ENCODE results near the gene HHIP. TPM values are rescaled to one million over a fixed set of nuclear protein-coding genes. Genes with fewer than 3 reads are reported as not detected.
A peak's percentile ranks its signal among the peaks of the same experiment; 100 is the strongest.
"Not testable (repeated sequence)": the region's sequence is repeated elsewhere in the genome, so short reads cannot be mapped to it uniquely, and the experiment has no call there.

Gene HHIP
- total RNA-seq, 1 experiment from 2014 or later: 9.5 TPM

GRCh38 chr4:144754562-144755410 lies 108.8 kb downstream of the HHIP start:
- peak; percentile 22 for DNase-seq (ENCODE audit: low read depth)

DNA sequence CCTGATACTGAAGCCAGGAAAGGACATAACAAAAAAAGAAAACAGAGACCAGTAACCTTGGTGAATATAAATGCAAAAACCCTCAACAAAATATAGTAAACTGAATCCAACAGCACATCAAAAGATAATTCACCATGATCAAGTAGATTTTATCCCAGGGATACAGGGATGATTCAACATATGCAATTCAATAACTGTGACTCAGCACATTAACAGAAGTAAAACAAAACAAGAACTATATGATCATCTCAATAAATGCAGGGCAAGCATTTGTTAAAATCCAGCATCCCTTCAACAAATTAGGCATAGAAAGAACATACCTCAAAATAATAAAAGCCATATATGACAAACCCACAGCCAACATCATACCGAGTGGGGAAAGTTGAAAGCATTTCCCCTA lies 112.0 kb downstream of the HHIP start:
- no peak for DNase-seq (ENCODE audit: low read depth)

- not testable (repeated sequence) for DNase-seq (ENCODE audit: low read depth)
These were observed 122.9 kb downstream of the HHIP start for GRCh38 chr4:144768809-144769208.

DNA sequence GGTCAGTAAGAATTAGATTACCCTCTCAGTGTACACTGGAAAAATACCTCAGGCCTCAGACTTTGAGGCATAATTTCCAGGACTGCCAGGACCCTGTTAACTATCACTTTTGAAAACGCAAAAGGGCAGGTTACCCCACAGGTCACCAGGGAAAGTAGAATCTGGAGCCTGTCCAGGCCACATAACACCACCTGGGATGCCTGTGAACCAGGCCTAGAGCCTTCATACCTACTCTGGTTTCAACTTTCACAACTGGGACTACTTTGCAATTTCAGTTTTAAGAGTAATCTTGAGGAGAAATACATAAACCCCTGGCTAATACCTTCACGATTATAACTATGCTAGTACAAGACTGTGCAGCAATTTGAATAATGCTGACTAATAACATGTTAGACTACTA lies 132.4 kb downstream of the HHIP start:
- no peak for DNase-seq (ENCODE audit: low read depth)

- peak; percentile 25 for DNase-seq (ENCODE audit: low read depth)
These were observed 136.4 kb downstream of the HHIP start for GRCh38 chr4:144782345-144782744.

GRCh38 chr4:144785961-144786360 lies 140.0 kb downstream of the HHIP start:
- no peak for DNase-seq (ENCODE audit: low read depth)

DNA sequence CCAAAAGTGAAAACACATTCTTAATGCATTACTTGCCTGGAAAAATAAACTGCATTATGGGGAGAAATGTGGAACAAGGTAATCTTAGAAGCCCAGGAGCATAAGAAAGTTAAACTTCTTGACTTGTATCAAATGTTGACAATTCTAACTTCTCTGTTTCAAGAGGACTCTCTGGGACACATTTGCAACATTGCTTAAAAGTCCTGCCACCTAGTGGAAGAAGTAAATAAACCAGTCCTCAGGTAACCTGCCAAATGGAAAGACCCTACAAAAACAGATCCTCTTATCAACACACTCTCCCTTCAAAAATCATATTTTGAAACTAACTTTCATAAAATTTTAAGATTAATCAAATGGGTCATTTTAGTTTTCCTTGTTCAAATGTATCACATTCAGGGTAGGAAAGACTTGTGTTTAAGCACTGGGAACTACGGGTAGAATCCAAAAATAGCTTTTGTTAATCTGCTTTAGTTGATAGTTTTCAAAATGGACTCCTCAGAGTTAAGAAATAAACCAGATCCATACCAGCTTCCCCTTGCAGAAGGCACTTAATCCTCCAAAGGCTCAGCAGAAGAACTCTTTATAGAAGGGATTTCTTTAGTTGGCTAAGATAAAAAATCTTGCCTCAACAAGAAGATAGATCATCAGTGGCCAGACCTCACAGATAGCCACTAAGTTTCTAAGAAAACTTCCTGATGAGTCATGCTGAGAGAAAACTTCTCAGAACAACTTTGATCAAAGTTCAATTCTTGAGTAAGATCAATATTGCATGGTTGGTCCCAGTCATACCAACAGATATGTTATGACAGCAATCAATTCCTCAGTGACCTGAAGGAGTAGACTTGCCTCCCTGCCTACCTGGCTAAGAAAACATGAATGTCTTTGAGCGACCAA lies 141.7 kb downstream of the HHIP start:
- DNase-seq (ENCODE audit: low read depth): peak; percentile 13

- no peak for DNase-seq (ENCODE audit: low read depth)
These were observed 142.5 kb downstream of the HHIP start for GRCh38 chr4:144788469-144788868.

- not testable (repeated sequence) for DNase-seq (ENCODE audit: low read depth)
These were observed 146.0 kb downstream of the HHIP start for GRCh38 chr4:144791933-144792332.

Measured in Daoy (cell line).